Hypothalamus (tissue), 51 donors: ENCODE measurements around the gene PLCL2.

Experiments used
- DNase-seq, 51 donors: peaks; one replicate each; lab custom pipeline; 2025; lab: John Stamatoyannopoulos, UW

PLCL2 gene

GRCh38 chr3:16888785-16889607 is 4.2 kb downstream of the PLCL2 start:
- DNase-seq = no peak

GRCh38 chr3:16890597-16891333 is 6.0 kb downstream of the PLCL2 start:
- no peak for DNase-seq

GRCh38 chr3:16893618-16894200 is 9.0 kb downstream of the PLCL2 start:
- no peak for DNase-seq

GRCh38 chr3:16896094-16896627 is 11.4 kb downstream of the PLCL2 start:
- no peak for DNase-seq

GRCh38 chr3:16896820-16897219 is 12.1 kb downstream of the PLCL2 start:
- no peak for DNase-seq

- no peak for DNase-seq
These were observed 12.6 kb downstream of the PLCL2 start for GRCh38 chr3:16897254-16897926.

GRCh38 chr3:16898595-16899395 is 14.0 kb downstream of the PLCL2 start:
- no peak for DNase-seq

- no peak for DNase-seq
These were observed 15.2 kb downstream of the PLCL2 start for GRCh38 chr3:16899919-16900318.

- DNase-seq = no peak
These were observed 16.2 kb downstream of the PLCL2 start for GRCh38 chr3:16900779-16901440.

- DNase-seq = no peak
These were observed 20.0 kb downstream of the PLCL2 start for GRCh38 chr3:16904423-16905417.

GRCh38 chr3:16905704-16906103 is 20.9 kb downstream of the PLCL2 start:
- DNase-seq = no peak

GRCh38 chr3:16906682-16907081 is 21.9 kb downstream of the PLCL2 start:
- DNase-seq = no peak

- DNase-seq = no peak
These were observed 22.5 kb downstream of the PLCL2 start for GRCh38 chr3:16907243-16907642.

- DNase-seq = no peak
These were observed 23.5 kb downstream of the PLCL2 start for GRCh38 chr3:16908016-16908807.

GRCh38 chr3:16908896-16909295 is 24.1 kb downstream of the PLCL2 start:
- no peak for DNase-seq

- DNase-seq = no peak
These were observed 25.0 kb downstream of the PLCL2 start for GRCh38 chr3:16909802-16910201.

- no peak for DNase-seq
These were observed 25.5 kb downstream of the PLCL2 start for GRCh38 chr3:16910207-16910606.
